ENCODE measurements around the gene VHLL. TPM values are rescaled to one million over a fixed set of nuclear protein-coding genes. Genes with fewer than 3 reads are reported as not detected.

VHLL gene
- total RNA-seq, 1 experiment from 2014 or later, result not detected

- no peak for TF ChIP-seq AFF4 (CRISPR knock-in tag; IDR thresholded peaks at IDR 0.05; ENCODE audit: borderline replicate concordance)
- TF ChIP-seq CREB1 (CRISPR knock-in tag; IDR thresholded peaks at IDR 0.05), result no peak
- TF ChIP-seq ATF2 (CRISPR knock-in tag; IDR thresholded peaks at IDR 0.05; ENCODE audit: borderline replicate concordance, low read depth), result no peak
- TF ChIP-seq TEAD1 (CRISPR knock-in tag; IDR thresholded peaks at IDR 0.05), result no peak
- no peak for TF ChIP-seq HMGA2 (CRISPR knock-in tag; IDR thresholded peaks at IDR 0.05)
- TF ChIP-seq ZNF423 (CRISPR knock-in tag; IDR thresholded peaks at IDR 0.05), result no peak
- TF ChIP-seq ARID4B (CRISPR knock-in tag; IDR thresholded peaks at IDR 0.05; ENCODE audit: borderline replicate concordance), result no peak
- no peak for TF ChIP-seq PRDM15 (CRISPR knock-in tag; IDR thresholded peaks at IDR 0.05)
- TF ChIP-seq ZNF281 (CRISPR knock-in tag; IDR thresholded peaks at IDR 0.05), result no peak
- no peak for TF ChIP-seq ZNF396 (CRISPR knock-in tag; IDR thresholded peaks at IDR 0.05; ENCODE audit: borderline replicate concordance)
- Mint-ChIP-seq H3K4me1 (no peaks in the 10 kb centered on the region), H3K9me3 (no peaks in the 10 kb centered on the region), H3K36me3 (peaks cover 92% of the 10 kb centered on the region), H3K4me3 (no peak overlapping the region), H3K27me3 (ENCODE audit: low read depth) (no peaks in the 10 kb centered on the region), H3K27ac (no peak overlapping the region)
- DNase-seq (ENCODE audit: low spot score) (no peak), ATAC-seq (no peak)
- ChIA-PET CTCF (interaction anchor here (2.0 kb wide), 1 partner anchor 42 kb away, joined by 5 read pairs; no protein-coding TSS in a partner anchor), POLR2A (interaction anchor here (0.7 kb wide), 1 partner anchor 257 kb away, joined by 3 read pairs; no protein-coding TSS in a partner anchor)
Observed at GRCh38 chr1:156316909-156317308, 17.8 kb upstream of the VHLL start.

Measured in WTC11 (cell line).